ENCODE data around the gene ADAM30.

The ADAM30 gene

DNA sequence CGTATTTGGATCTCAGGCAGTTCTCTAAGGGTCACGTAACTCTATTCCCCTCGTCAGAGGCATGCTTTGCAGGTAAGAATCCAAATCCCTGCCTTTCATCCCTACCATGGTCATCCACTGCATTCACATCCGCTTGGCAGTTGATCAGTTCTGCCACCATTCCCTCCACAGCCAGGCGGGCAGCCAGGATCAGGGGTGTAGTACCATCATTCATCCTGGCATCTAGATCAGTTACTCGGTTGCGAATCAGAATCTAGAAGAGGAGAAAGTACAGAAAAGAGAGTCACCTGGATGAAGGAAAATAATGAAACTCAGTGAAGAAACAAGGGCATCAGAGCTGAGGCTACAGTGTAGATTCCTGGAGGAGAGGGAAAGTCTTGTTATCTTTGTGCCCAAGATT is 22.0 kb upstream of the ADAM30 start:
- in situ Hi-C loops (cut with HindIII; ENCODE audit: low sequenced_read_pairs): no loop called here
- no peak overlapping the region for H3K4me3 ChIP-seq (ENCODE audit: low read depth, low read length)
- DNase-seq (ENCODE audit: low read depth, low spot score): no peak
- TF ChIP-seq, protein P1, sequence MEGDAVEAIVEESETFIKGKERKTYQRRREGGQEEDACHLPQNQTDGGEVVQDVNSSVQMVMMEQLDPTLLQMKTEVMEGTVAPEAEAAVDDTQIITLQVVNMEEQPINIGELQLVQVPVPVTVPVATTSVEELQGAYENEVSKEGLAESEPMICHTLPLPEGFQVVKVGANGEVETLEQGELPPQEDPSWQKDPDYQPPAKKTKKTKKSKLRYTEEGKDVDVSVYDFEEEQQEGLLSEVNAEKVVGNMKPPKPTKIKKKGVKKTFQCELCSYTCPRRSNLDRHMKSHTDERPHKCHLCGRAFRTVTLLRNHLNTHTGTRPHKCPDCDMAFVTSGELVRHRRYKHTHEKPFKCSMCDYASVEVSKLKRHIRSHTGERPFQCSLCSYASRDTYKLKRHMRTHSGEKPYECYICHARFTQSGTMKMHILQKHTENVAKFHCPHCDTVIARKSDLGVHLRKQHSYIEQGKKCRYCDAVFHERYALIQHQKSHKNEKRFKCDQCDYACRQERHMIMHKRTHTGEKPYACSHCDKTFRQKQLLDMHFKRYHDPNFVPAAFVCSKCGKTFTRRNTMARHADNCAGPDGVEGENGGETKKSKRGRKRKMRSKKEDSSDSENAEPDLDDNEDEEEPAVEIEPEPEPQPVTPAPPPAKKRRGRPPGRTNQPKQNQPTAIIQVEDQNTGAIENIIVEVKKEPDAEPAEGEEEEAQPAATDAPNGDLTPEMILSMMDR (IDR thresholded peaks at IDR 0.05; ENCODE audit: low read depth, low read length): no peak

- in situ Hi-C loops (cut with HindIII; ENCODE audit: low sequenced_read_pairs): no loop called here
- TF ChIP-seq, protein P1 (IDR thresholded peaks at IDR 0.05; ENCODE audit: low read depth, low read length): no peak
- peak; percentile 5 for DNase-seq (ENCODE audit: low read depth, low spot score)
- no peak overlapping the region for H3K4me3 ChIP-seq (ENCODE audit: low read depth, low read length)
These were observed 21.2 kb upstream of the ADAM30 start for GRCh38 chr1:119917304-119918055.

DNA sequence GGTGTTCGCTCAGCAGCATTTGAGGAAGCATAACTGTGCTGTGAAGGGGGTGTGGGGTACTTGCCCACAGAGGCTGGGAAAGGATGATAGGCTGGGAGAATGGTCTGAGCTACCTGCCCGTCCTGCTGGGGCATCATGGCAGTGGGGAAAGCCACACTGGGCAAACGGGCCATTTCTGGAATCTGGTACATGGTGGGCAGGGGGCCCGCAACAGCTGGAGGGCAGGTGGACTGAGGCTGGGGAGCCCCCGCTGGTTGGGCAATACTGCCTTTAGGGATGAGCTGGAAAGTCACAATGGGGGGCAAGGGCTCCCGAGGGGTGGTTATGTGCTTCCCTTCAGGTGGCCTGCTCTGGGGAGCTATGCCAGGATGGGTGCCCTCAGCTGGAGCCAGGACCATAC is 19.2 kb upstream of the ADAM30 start:
- H3K4me3 ChIP-seq (ENCODE audit: low read depth, low read length): no peak overlapping the region
- DNase-seq (ENCODE audit: low read depth, low spot score): no peak
- TF ChIP-seq, protein P1 (IDR thresholded peaks at IDR 0.05; ENCODE audit: low read depth, low read length): no peak
- in situ Hi-C loops (cut with HindIII; ENCODE audit: low sequenced_read_pairs): no loop called here

DNA sequence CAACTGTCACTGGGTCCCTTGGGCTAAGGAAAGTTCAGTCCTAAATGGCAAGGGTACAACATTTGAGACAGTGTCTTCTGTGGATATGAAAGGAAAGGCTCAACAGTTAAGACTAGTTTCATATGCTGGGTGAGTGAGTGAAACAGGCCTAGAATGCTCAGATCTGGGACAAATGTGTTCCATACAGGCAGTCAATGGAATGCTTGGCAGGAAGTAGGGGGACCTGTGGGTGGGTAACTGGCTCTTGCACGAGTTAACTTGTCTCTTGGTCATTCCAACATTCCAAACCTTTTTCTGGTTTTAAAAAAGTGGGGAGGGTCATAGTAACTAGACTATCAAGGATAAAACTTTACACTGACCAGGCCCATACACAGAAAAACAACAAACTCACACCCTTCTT is 17.8 kb upstream of the ADAM30 start:
- no peak for DNase-seq (ENCODE audit: low read depth, low spot score)
- in situ Hi-C loops (cut with HindIII; ENCODE audit: low sequenced_read_pairs): no loop called here
- TF ChIP-seq, protein P1 (IDR thresholded peaks at IDR 0.05; ENCODE audit: low read depth, low read length): no peak
- H3K4me3 ChIP-seq (ENCODE audit: low read depth, low read length): no peak overlapping the region

DNA sequence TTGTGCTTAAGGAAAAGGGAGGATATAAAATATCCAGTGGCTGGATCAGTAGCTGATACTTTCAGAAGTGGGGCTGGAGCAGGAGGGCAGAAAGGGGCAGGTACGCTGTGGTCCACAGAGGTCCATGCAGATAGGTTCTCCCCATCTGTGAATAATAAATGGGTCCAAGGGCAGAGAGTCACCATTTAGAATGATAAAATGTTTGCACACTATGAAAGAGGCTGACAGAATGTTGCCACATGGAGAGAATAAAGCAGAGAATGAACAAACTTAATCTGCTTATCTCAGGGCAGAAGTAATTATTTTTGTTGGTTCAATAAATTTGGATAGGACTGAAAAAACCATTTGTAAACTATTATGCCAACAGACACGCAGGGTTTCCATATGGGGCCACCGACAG is 16.6 kb upstream of the ADAM30 start:
- in situ Hi-C loops (cut with HindIII; ENCODE audit: low sequenced_read_pairs): no loop called here
- DNase-seq (ENCODE audit: low read depth, low spot score): no peak
- no peak overlapping the region for H3K4me3 ChIP-seq (ENCODE audit: low read depth, low read length)
- TF ChIP-seq, protein P1 (IDR thresholded peaks at IDR 0.05; ENCODE audit: low read depth, low read length): no peak

DNA sequence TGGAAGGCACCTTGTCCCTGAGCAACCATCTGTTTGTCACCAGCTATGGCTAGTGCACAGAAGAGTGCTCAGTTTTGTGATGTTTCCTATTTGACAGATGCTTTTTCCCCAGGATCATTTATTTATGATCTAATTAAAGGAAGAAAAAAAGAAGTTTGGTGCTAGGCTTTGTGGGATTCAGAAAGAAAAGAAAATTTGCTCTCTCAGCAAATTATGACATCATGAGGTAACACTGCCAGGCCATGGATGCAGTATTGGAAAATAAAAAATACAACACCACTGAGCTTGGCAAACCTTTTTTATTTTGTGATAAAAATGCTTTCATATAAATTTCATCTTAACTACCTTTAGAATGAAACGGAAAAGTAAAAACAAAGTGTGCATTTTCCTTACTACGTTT is 15.5 kb upstream of the ADAM30 start:
- no peak for DNase-seq (ENCODE audit: low read depth, low spot score)
- no peak overlapping the region for H3K4me3 ChIP-seq (ENCODE audit: low read depth, low read length)
- TF ChIP-seq, protein P1 (IDR thresholded peaks at IDR 0.05; ENCODE audit: low read depth, low read length): no peak
- in situ Hi-C loops (cut with HindIII; ENCODE audit: low sequenced_read_pairs): no loop called here
